GM23248 (cell line): ENCODE data around the gene TMEM143.

Experiments
- EZH2 ChIP-seq: fragments of 200-600 bp; sonication (generic); IDR thresholded peaks from 2 replicates; pipeline ENCODE4 v1.6.1; 2018; ENCODE audit warnings: antibody characterized with exemption, mild to moderate bottlenecking; ENCODE audit not compliant: insufficient read depth, poor library complexity, severe bottlenecking
- EZH2phosphoT487 ChIP-seq: fragments of 200-600 bp; sonication (generic); IDR thresholded peaks from 2 replicates; pipeline ENCODE4 v1.6.1; 2018; ENCODE audit warnings: antibody characterized with exemption, moderate library complexity, mild to moderate bottlenecking, low read depth; ENCODE audit not compliant: insufficient read depth

GRCh38 chr19:48395499-48395898 is 31.8 kb upstream of the TMEM143 start:
- TF ChIP-seq EZH2, result no peak
- no peak for TF ChIP-seq EZH2phosphoT487
